CD14-positive monocyte (primary cell): ENCODE results near the gene SNX9. TPM values are rescaled to one million over a fixed set of nuclear protein-coding genes. Genes with fewer than 3 reads are reported as not detected.

ENCODE experiments used
- DNase-seq, 3 donors: peaks; one replicate each; pipeline ENCODE4 v3.0.0-alpha.2; 2011 to 2022
- H2AFZ ChIP-seq: 2 replicates; pipeline ENCODE4 v1.6.0; 2012; ENCODE audit warnings: mild to moderate bottlenecking, low read depth, low read length, inconsistent platforms; ENCODE audit not compliant: insufficient read depth, poor library complexity, severe bottlenecking
- H3K27ac ChIP-seq, 2 donors: 1 replicate in 1 of 2; 2 replicates in 1 of 2; pipeline ENCODE4 v1.5.1; 2012 to 2013; ENCODE audit warnings: low read length in 2 of 2, control low read depth in 1 of 2, inconsistent platforms in 1 of 2, low read depth in 1 of 2, mild to moderate bottlenecking in 1 of 2
- H3K27me3 ChIP-seq, 2 donors: one replicate each; pipeline versions ENCODE4 v1.6.0 to v1.6.1; 2011 to 2013; ENCODE audit warnings: low read length in 2 of 2; ENCODE audit not compliant: control insufficient read depth in 2 of 2, insufficient read depth in 2 of 2
- H3K36me3 ChIP-seq, 2 donors: replicated peaks in 1 of 2; 1 replicate in 1 of 2; 2 replicates in 1 of 2; pipeline versions ENCODE4 v1.5.1 to v1.6.1; 2012 to 2013; ENCODE audit warnings: low read length in 2 of 2, control low read depth in 1 of 2, inconsistent platforms in 1 of 2, mild to moderate bottlenecking in 1 of 2; ENCODE audit not compliant: insufficient read depth in 2 of 2, control insufficient read depth in 1 of 2
- H3K4me1 ChIP-seq, 2 donors: 1 replicate in 1 of 2; 2 replicates in 1 of 2; pipeline versions ENCODE4 v1.5.1 to v1.6.1; 2012 to 2013; ENCODE audit warnings: low read length in 2 of 2, control low read depth in 1 of 2, inconsistent platforms in 1 of 2, mild to moderate bottlenecking in 1 of 2, moderate library complexity in 1 of 2; ENCODE audit not compliant: insufficient read depth in 2 of 2, control insufficient read depth in 1 of 2
- H3K4me2 ChIP-seq: replicated peaks from 2 replicates; pipeline ENCODE3; 2012; ENCODE audit warnings: low read length, moderate library complexity, mild to moderate bottlenecking; ENCODE audit not compliant: poor library complexity, severe bottlenecking; ENCODE audit errors: extremely low read depth
- H3K4me3 ChIP-seq, 3 experiments: fragments of 200-600 bp in 1 of 3; sonication (generic) in 1 of 3; replicated peaks in 1 of 3; 1 replicate in 2 of 3; 2 replicates in 1 of 3; pipeline ENCODE4 v1.5.1; 2011 to 2013; ENCODE audit warnings: low read length in 3 of 3, mild to moderate bottlenecking in 3 of 3, control low read depth in 2 of 3, low read depth in 2 of 3, inconsistent platforms in 1 of 3, moderate library complexity in 1 of 3
- H3K79me2 ChIP-seq: 2 replicates; pipeline ENCODE4 v1.6.0; 2012; ENCODE audit warnings: mild to moderate bottlenecking, control low read depth, inconsistent platforms, low read length, moderate library complexity; ENCODE audit not compliant: insufficient read depth
- H3K9ac ChIP-seq: 2 replicates; pipeline ENCODE4 v1.6.0; 2017; ENCODE audit warnings: low read length, mild to moderate bottlenecking; ENCODE audit not compliant: insufficient read depth, poor library complexity, severe bottlenecking
- H3K9me3 ChIP-seq, 2 donors: replicated peaks in 1 of 2; 1 replicate in 1 of 2; 2 replicates in 1 of 2; pipeline versions ENCODE4 v1.5.1 to v1.6.1; 2012 to 2013; ENCODE audit warnings: low read length in 2 of 2, control low read depth in 1 of 2; ENCODE audit not compliant: control insufficient read depth in 1 of 2, insufficient read depth in 1 of 2
- H4K20me1 ChIP-seq: 2 replicates; pipeline ENCODE4 v1.6.0; 2012; ENCODE audit warnings: mild to moderate bottlenecking, low read length, control low read depth, moderate library complexity; ENCODE audit not compliant: insufficient read depth
- H3K27ac Mint-ChIP-seq, 7 donors: one replicate each; pipeline ENCODE4 v1.8.0; 2020; ENCODE audit warnings: mild to moderate bottlenecking in 7 of 7, mixed read lengths in 7 of 7, moderate library complexity in 6 of 7, inconsistent platforms in 2 of 7
- H3K27me3 Mint-ChIP-seq, 3 donors: one replicate each; pipeline ENCODE4 v1.8.0; 2021 to 2022; ENCODE audit warnings: low read depth in 3 of 3, mild to moderate bottlenecking in 3 of 3, mixed read lengths in 3 of 3, moderate library complexity in 3 of 3, inconsistent platforms in 1 of 3
- H3K36me3 Mint-ChIP-seq, 2 donors: one replicate each; pipeline ENCODE4 v1.8.0; 2020; ENCODE audit warnings: mixed read lengths in 2 of 2, inconsistent platforms in 1 of 2, mild to moderate bottlenecking in 1 of 2
- H3K4me1 Mint-ChIP-seq: one replicate; pipeline ENCODE4 v1.8.0; 2020; ENCODE audit warnings: mild to moderate bottlenecking, mixed read lengths
- H3K4me3 Mint-ChIP-seq, 2 donors: one replicate each; pipeline ENCODE4 v1.8.0; 2020; ENCODE audit warnings: mild to moderate bottlenecking in 2 of 2, mixed read lengths in 2 of 2, moderate library complexity in 1 of 2
- H3K9me3 Mint-ChIP-seq, 7 donors: one replicate each; pipeline ENCODE4 v1.8.0; 2020 to 2022; ENCODE audit warnings: mixed read lengths in 7 of 7, mild to moderate bottlenecking in 6 of 7, moderate library complexity in 6 of 7, inconsistent platforms in 2 of 7
- CTCF ChIP-seq: fragments of 200-600 bp; IDR thresholded peaks from one replicate; pipeline ENCODE4 v1.8.0; 2022; ENCODE audit warnings: antibody characterized with exemption, mild to moderate bottlenecking
- WGBS: methylation state at CpG from one replicate; pipeline ENCODE4 v1.1.5; 2013; ENCODE audit warnings: missing lambda C conversion rate; ENCODE audit not compliant: insufficient coverage; 5-methylcytosine and 5-hydroxymethylcytosine counted together
- intact Hi-C, 2 donors: fragments of 100-400 bp; cut with micrococcal nuclease; formaldehyde crosslinking; loops; one replicate each; pipeline versions ENCODE4 v1.15.0 to v1.15.1; 2023
- polyA plus RNA-seq, 3 donors: library from polyadenylated mRNA; depleted of rRNA in 1 of 3; unstranded in 2 of 3; stranded (reverse) in 1 of 3; fragments of 300-500 nt in 2 of 3; fragments of >200 nt in 1 of 3; fragmentation: Illumina TruSeq in 2 of 3; gene quantifications; 1 replicate in 2 of 3; 2 replicates in 1 of 3; pipeline ENCODE4 v1.2.3, GENCODE V29; 2012 to 2021

Gene SNX9
- polyA plus RNA-seq, 3 donors, result 5.5 to 8.1 (median 7.2) TPM

GRCh38 chr6:157953580-157954091 is 130.6 kb downstream of the SNX9 start:
- Mint-ChIP-seq H3K9me3 (peaks cover 6 to 23% (median 18%) of the 10 kb centered on the region in 7 donors), H3K4me3 (no peak overlapping the region), H3K27me3 (peaks cover 6 to 18% (median 7%) of the 10 kb centered on the region in 3 donors), H3K27ac (no peak overlapping the region), H3K4me1 (peaks cover 2% of the 10 kb centered on the region), H3K36me3 (no peaks in the 10 kb centered on the region)
- H3K4me2 ChIP-seq, result no peak overlapping the region
- H3K4me3 ChIP-seq, result no peak overlapping the region
- no peak overlapping the region for H3K9ac ChIP-seq
- H2AFZ ChIP-seq, result no peak overlapping the region
- intact Hi-C loops, result no loop called here
- 97% methylated on average over 4 of the region's 7 CpGs for WGBS
- no peaks in the 10 kb centered on the region for H3K36me3 ChIP-seq
- no peaks in the 10 kb centered on the region for H3K79me2 ChIP-seq
- no peaks in the 10 kb centered on the region for H3K4me1 ChIP-seq
- peaks cover 10 to 16% of the 10 kb centered on the region in 2 donors for H3K9me3 ChIP-seq
- no peak for TF ChIP-seq CTCF
- no peaks in the 10 kb centered on the region for H3K27me3 ChIP-seq
- no peaks in the 10 kb centered on the region for H4K20me1 ChIP-seq
- no peak for DNase-seq
- no peak overlapping the region for H3K27ac ChIP-seq

GRCh38 chr6:157954150-157955117 is 131.4 kb downstream of the SNX9 start:
- peaks cover 2% of the 10 kb centered on the region for H3K4me1 Mint-ChIP-seq
- no peak for TF ChIP-seq CTCF
- H3K9me3 Mint-ChIP-seq, result peaks cover 9 to 31% (median 25%) of the 10 kb centered on the region in 7 donors
- H2AFZ ChIP-seq, result no peak overlapping the region
- no peak overlapping the region for H3K4me3 Mint-ChIP-seq
- DNase-seq, result no peak
- H3K4me1 ChIP-seq, result no peaks in the 10 kb centered on the region
- H3K79me2 ChIP-seq, result no peaks in the 10 kb centered on the region
- no peak overlapping the region for H3K4me2 ChIP-seq
- no peak overlapping the region for H3K27ac ChIP-seq
- H3K36me3 Mint-ChIP-seq, result no peaks in the 10 kb centered on the region
- intact Hi-C loops, result no loop called here
- no peaks in the 10 kb centered on the region for H3K27me3 ChIP-seq
- peak overlapping the region in 1 of 7 donors; percentile 28 for H3K27ac Mint-ChIP-seq
- H3K27me3 Mint-ChIP-seq, result peaks cover 6 to 18% (median 7%) of the 10 kb centered on the region in 3 donors
- H3K9me3 ChIP-seq, result peaks cover 18% of the 10 kb centered on the region in 2 donors
- no peaks in the 10 kb centered on the region for H4K20me1 ChIP-seq
- H3K36me3 ChIP-seq, result no peaks in the 10 kb centered on the region
- 88% methylated on average over 33 of the region's 34 CpGs for WGBS
- H3K9ac ChIP-seq, result no peak overlapping the region
- no peak overlapping the region for H3K4me3 ChIP-seq
